Measurements from ENCODE around the gene DOLK.

Gene DOLK

GRCh38 chr9:128906741-128907140, 40.7 kb downstream of the DOLK start:
- DNase-seq (ENCODE audit: low read depth): no peak

- DNase-seq (ENCODE audit: low read depth): no peak
Observed at GRCh38 chr9:128905964-128906363, 41.4 kb downstream of the DOLK start.

GRCh38 chr9:128903871-128904620, 43.4 kb downstream of the DOLK start:
- DNase-seq (ENCODE audit: low read depth): no peak

GRCh38 chr9:128903079-128903461, 44.3 kb downstream of the DOLK start:
- DNase-seq (ENCODE audit: low read depth): no peak

DNA sequence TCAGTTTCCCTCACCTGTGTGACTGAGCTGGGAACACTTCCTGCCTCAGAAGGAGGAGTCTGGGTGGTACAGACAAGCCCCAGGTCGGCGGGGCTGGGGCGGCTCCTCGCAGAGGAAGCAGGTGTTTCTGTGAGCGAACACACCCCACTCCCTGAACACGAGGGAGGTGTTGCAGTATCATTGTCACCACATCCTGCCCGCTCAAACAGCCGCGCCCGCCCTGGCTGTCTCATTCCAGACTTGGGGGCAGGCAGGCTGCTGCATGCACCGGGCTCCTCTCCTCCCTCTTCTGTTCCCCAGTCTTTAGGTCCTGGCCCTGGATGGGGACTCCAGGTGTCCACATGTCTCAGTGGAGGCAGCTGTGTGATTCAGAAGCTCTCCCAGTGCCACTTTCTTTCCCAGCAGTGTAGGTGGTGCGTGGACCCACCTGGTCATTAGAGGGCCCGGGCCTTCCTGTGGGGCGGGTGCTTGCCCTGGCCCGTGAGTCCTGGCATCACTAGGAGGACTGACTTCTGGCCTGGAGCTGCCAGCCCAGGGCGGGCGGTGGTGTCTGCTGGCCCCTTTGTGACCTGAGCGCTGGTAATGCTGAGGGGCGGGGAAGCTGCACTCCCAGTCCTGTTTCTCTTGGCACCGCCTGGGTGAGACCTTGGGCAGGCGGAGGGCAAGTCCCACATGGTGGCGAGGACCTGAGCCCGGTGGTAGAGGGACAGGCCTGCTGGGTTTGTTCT, 44.9 kb downstream of the DOLK start:
- DNase-seq (ENCODE audit: low read depth): peak; percentile 80

GRCh38 chr9:128901822-128902221, 45.6 kb downstream of the DOLK start:
- DNase-seq (ENCODE audit: low read depth): no peak

- no peak for DNase-seq (ENCODE audit: low read depth)
Observed at GRCh38 chr9:128901379-128901778, 46.0 kb downstream of the DOLK start.

GRCh38 chr9:128899566-128900322, 47.7 kb downstream of the DOLK start:
- no peak for DNase-seq (ENCODE audit: low read depth)

- no peak for DNase-seq (ENCODE audit: low read depth)
Observed at GRCh38 chr9:128898845-128899565, 48.4 kb downstream of the DOLK start.

DNA sequence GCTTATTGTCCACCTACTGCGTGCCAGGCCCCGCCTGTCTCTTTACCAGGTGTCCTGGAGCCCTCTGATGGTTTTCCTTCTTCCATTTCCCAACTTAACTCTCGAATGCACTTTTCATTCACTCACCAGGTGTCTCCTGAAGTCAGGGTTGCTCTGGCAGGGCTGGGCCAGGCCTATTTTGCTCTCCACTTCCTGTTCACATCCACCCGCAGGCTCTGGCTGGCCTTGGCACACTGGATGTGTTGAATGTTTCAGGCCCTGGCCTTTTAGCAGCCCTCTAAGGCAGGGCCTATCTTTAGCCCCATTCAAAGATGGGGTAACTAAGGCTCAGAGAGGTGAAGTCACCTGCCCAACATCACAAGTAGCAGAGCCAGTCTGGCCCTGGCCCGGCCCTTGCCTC, 49.0 kb downstream of the DOLK start:
- no peak for DNase-seq (ENCODE audit: low read depth)

- DNase-seq (ENCODE audit: low read depth): no peak
Observed at GRCh38 chr9:128895556-128895955, 51.8 kb downstream of the DOLK start.
